Right lobe of liver (tissue), 6 donors: Measurements from ENCODE around the gene ZCCHC4. TPM values are rescaled to one million over a fixed set of nuclear protein-coding genes. Genes with fewer than 3 reads are reported as not detected.
"Not testable (repeated sequence)": the region's sequence is repeated elsewhere in the genome, so short reads cannot be mapped to it uniquely, and the experiment has no call there.

ENCODE experiments used
- ATAC-seq, 4 donors: fragments of 200-7000 bp; cut with Tn5 transposase; one replicate each; pipeline ENCODE4 v1.9.1; 2020; ENCODE audit warnings: mild to moderate bottlenecking in 4 of 4, moderate library complexity in 4 of 4
- DNase-seq, 3 donors: peaks; one replicate each; pipeline ENCODE4 v3.0.0-alpha.2; 2020
- H3K27ac ChIP-seq, 3 donors: fragments of 200-600 bp; one replicate each; pipeline ENCODE4 v1.8.0; 2022
- H3K27me3 ChIP-seq, 2 donors: fragments of 200-600 bp; one replicate each; pipeline ENCODE4 v1.8.0; 2022
- H3K36me3 ChIP-seq, 4 donors: fragments of 200-600 bp; sonication (generic) in 1 of 4; one replicate each; pipeline versions ENCODE4 v1.5.1 to v1.8.0; 2017 to 2022; ENCODE audit warnings: control low read depth in 1 of 4
- H3K4me1 ChIP-seq, 4 donors: fragments of 200-600 bp; sonication (generic) in 1 of 4; one replicate each; pipeline versions ENCODE4 v1.5.1 to v1.8.0; 2017 to 2022; ENCODE audit warnings: control low read depth in 1 of 4
- H3K4me3 ChIP-seq, 3 donors: fragments of 200-600 bp; one replicate each; pipeline ENCODE4 v1.8.0; 2022
- H3K9me3 ChIP-seq, 4 donors: fragments of 200-600 bp; sonication (generic) in 1 of 4; one replicate each; pipeline versions ENCODE4 v1.5.1 to v1.8.0; 2017 to 2022; ENCODE audit warnings: control low read depth in 1 of 4
- CTCF ChIP-seq, 4 donors: fragments of 200-600 bp in 3 of 4; fragments of 450-650 bp in 1 of 4; IDR thresholded peaks; one replicate each; pipeline versions ENCODE4 v1.5.1 to v1.8.0; 2016 to 2022; ENCODE audit warnings: antibody characterized with exemption in 4 of 4, mild to moderate bottlenecking in 2 of 4
- POLR2A ChIP-seq: fragments of 450-650 bp; IDR thresholded peaks from one replicate; pipeline ENCODE4 v1.6.1; 2017; ENCODE audit warnings: antibody characterized with exemption, mild to moderate bottlenecking
- WGBS: methylation state at CpG from one replicate; pipeline ENCODE4 v1.1.6; 2018; ENCODE audit warnings: low coverage, low lambda C conversion rate; ENCODE audit not compliant: insufficient coverage; ENCODE audit errors: missing lambda C conversion rate; 5-methylcytosine and 5-hydroxymethylcytosine counted together
- intact Hi-C, 2 donors: fragments of 100-400 bp; cut with DNase I; formaldehyde crosslinking; loops; one replicate each; pipeline versions ENCODE4 v1.11.2 to v1.14.1; 2022
- total RNA-seq, 6 experiments: library from RNA; depleted of rRNA in 2 of 6; stranded (reverse); fragments of >200 nt in 2 of 6; fragmentation: NEBNext Ultra II Directional in 3 of 6; extraction: Animal tissue kit (Norgen Biotek cat#: 25700) in 3 of 6; gene quantifications; one replicate each; pipeline versions ENCODE4 v1.1.0 to v1.2.4, GENCODE V29; 2016 to 2023
- donor health status: DM: no; HTN: yes; CAD: no.
- donor health status: DM: no; HTN: no; CAD: no.
- donor health status: DM: no; HTN: no; CAD: no.
- donor health status: DM: no; HTN: yes; CAD: no.
- donor health status: DM: no; HTN: yes; CAD: no.

The ZCCHC4 gene
- total RNA-seq, 6 experiments from 2014 or later = 2.9 to 6.9 (median 3.9) TPM

GRCh38 chr4:25372549-25372948, 60.0 kb downstream of the ZCCHC4 start:
- 33% methylated on average over 8 of the region's 9 CpGs for WGBS
- ATAC-seq (peak in 1 of 4 donors; percentile 3), DNase-seq (peak in 1 of 3 donors; percentile 58)
- H3K27me3 ChIP-seq, H3K36me3 ChIP-seq, H3K4me3 ChIP-seq, intact Hi-C loops, H3K9me3 ChIP-seq: not testable (repeated sequence)
- Histone ChIP-seq H3K4me1 (peaks cover 0 to 15% (median 4%) of the 10 kb centered on the region in 4 donors), H3K27ac (peak overlapping the region; percentile 27 to 50 (median 48))
- TF ChIP-seq POLR2A = peak; percentile 14

- peak within 1 kb of the TSS; percentile 32 to 63 (median 49) for H3K27ac ChIP-seq
- H3K36me3 ChIP-seq = peaks cover 0 to 11% (median 0%) of the 10 kb centered on the region in 4 donors
- H3K27me3 ChIP-seq = no peaks in the 10 kb centered on the region
- TF ChIP-seq CTCF (IDR thresholded peaks at IDR 0.05) (peak in 3 of 4 donors; percentile 9 to 20 (median 10)), POLR2A (peak; percentile 79)
- WGBS = 0% methylated on average over 11 of the region's 74 CpGs
- intact Hi-C loops = no loop called here
- peaks cover 0 to 15% (median 6%) of the 10 kb centered on the region in 4 donors for H3K4me1 ChIP-seq
- ATAC-seq (peak; percentile 95 to 98 (median 96)), DNase-seq (peak; percentile 99 to 100 (median 99))
- peak within 1 kb of the TSS; percentile 86 to 94 (median 93) for H3K4me3 ChIP-seq
- no peaks in the 10 kb centered on the region for H3K9me3 ChIP-seq
These were observed 64.4 kb downstream of the ZCCHC4 start, which contains the start of gene ANAPC4 for GRCh38 chr4:25376754-25377571. TSS of gene ANAPC4 (plus strand) at chr4:25377263. CDS start at chr4:25377428, 165 bp downstream.

GRCh38 chr4:25377572-25378436, 65.2 kb downstream of the ZCCHC4 start:
- intact Hi-C loops = no loop called here
- TF ChIP-seq CTCF (IDR thresholded peaks at IDR 0.05) = no peak
- no peak for TF ChIP-seq POLR2A
- ATAC-seq = no peak
- Histone ChIP-seq H3K27me3 (no peaks in the 10 kb centered on the region), H3K4me3 (peak overlapping the region; percentile 86 to 94 (median 93)), H3K9me3 (no peaks in the 10 kb centered on the region), H3K27ac (peak overlapping the region; percentile 32 to 52 (median 43)), H3K4me1 (peaks cover 0 to 13% (median 4%) of the 10 kb centered on the region in 4 donors), H3K36me3 (peaks cover 0 to 12% (median 0%) of the 10 kb centered on the region in 4 donors)
- WGBS = 19% methylated on average over 17 of the region's 18 CpGs
- peak in 1 of 3 donors; percentile 47 for DNase-seq

- Histone ChIP-seq H3K27ac (no peak overlapping the region), H3K36me3 (peaks cover 0 to 18% (median 0%) of the 10 kb centered on the region in 4 donors), H3K4me1 (peaks cover 0 to 7% (median 4%) of the 10 kb centered on the region in 4 donors), H3K9me3 (no peaks in the 10 kb centered on the region), H3K27me3 (no peaks in the 10 kb centered on the region), H3K4me3 (no peak overlapping the region)
- WGBS = 92% methylated on average over 6 of the region's 6 CpGs
- intact Hi-C loops = no loop called here
- ATAC-seq (no peak), DNase-seq (no peak)
- TF ChIP-seq CTCF (IDR thresholded peaks at IDR 0.05) (no peak), POLR2A (no peak)
These were observed 65.8 kb downstream of the ZCCHC4 start for GRCh38 chr4:25378437-25378743.
